Activated naive CD8-positive, alpha-beta T cell treated with anti-CD3 and anti-CD28 coated beads, Interleukin-2, amount 50 U/mL, for 16 hours (primary cell): ENCODE results near the gene SLC16A14.
"Not testable (repeated sequence)": the region's sequence is repeated elsewhere in the genome, so short reads cannot be mapped to it uniquely, and the experiment has no call there.

Experiments used
- DNase-seq: peaks from one replicate; pipeline ENCODE4 v3.0.0-alpha.2; 2020; ENCODE audit warnings: low read depth, low spot score

The SLC16A14 gene

GRCh38 chr2:230068651-230069055 lies at the start of gene SLC16A14:
TSS of gene SLC16A14 (minus strand) at chr2:230068924. CDS start at chr2:230059352, 9,572 bp downstream.
- DNase-seq: no peak

GRCh38 chr2:230106771-230107170 lies 38.0 kb upstream of the SLC16A14 start:
- no peak for DNase-seq

- not testable (repeated sequence) for DNase-seq
Observed at GRCh38 chr2:230101967-230102366, 33.2 kb upstream of the SLC16A14 start.

- DNase-seq: no peak
Observed at GRCh38 chr2:230097841-230098240, 29.1 kb upstream of the SLC16A14 start.

GRCh38 chr2:230097424-230097823 lies 28.7 kb upstream of the SLC16A14 start:
- DNase-seq: no peak

- no peak for DNase-seq
Observed at GRCh38 chr2:230090967-230091366, 22.2 kb upstream of the SLC16A14 start.

- DNase-seq: no peak
Observed at GRCh38 chr2:230085201-230085600, 16.5 kb upstream of the SLC16A14 start.

- no peak for DNase-seq
Observed at GRCh38 chr2:230077851-230078547, 9.3 kb upstream of the SLC16A14 start.

GRCh38 chr2:230076819-230077218 lies 8.1 kb upstream of the SLC16A14 start:
- no peak for DNase-seq

- no peak for DNase-seq
Observed at GRCh38 chr2:230075988-230076631, 7.4 kb upstream of the SLC16A14 start.

GRCh38 chr2:230071421-230071820 lies 2.7 kb upstream of the SLC16A14 start:
- no peak for DNase-seq

- no peak for DNase-seq
Observed at GRCh38 chr2:230069402-230069801, 678 bp upstream of the SLC16A14 start.

GRCh38 chr2:230068016-230068650 lies 591 bp downstream of the SLC16A14 start:
- no peak for DNase-seq

- DNase-seq: no peak
Observed at GRCh38 chr2:230060672-230061293, 7.9 kb downstream of the SLC16A14 start.

GRCh38 chr2:230053753-230054478 lies 14.8 kb downstream of the SLC16A14 start:
- no peak for DNase-seq

GRCh38 chr2:230052299-230052698 lies 16.4 kb downstream of the SLC16A14 start:
- no peak for DNase-seq

GRCh38 chr2:230050136-230050535 lies 18.6 kb downstream of the SLC16A14 start:
- no peak for DNase-seq

- DNase-seq: no peak
Observed at GRCh38 chr2:230048010-230048671, 20.6 kb downstream of the SLC16A14 start.

- no peak for DNase-seq
Observed at GRCh38 chr2:230046491-230046890, 22.2 kb downstream of the SLC16A14 start.

GRCh38 chr2:230043461-230043860 lies 25.3 kb downstream of the SLC16A14 start:
- DNase-seq: no peak

GRCh38 chr2:230043025-230043424 lies 25.7 kb downstream of the SLC16A14 start:
- no peak for DNase-seq
